ENCODE measurements around the gene MAP2. TPM values are rescaled to one million over a fixed set of nuclear protein-coding genes. Genes with fewer than 3 reads are reported as not detected.

The MAP2 gene
- total and polyA plus RNA-seq, 10 of the 15 experiments (the other 5 are each of a cell fraction or from before 2014, with no cell fraction given): 0.01 TPM; not detected in 9

DNA sequence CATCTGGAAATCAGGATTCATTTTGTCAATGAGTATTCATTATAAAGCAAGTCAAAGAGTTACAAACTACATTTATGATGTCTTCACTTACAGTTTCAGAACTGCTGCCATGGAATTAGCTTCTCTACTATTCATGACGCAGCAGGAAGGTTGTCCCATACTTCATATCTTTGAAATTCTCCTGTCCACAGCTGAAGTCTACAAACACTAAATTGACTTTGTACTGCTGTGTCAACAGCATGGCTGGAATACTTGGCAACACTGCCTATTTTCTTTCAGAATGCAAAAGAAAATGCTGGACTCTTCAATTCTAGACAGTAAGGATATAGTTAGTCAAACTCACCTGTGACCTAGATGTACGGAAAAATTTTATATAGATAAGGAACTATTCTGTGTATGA, 303.2 kb downstream of the MAP2 start:
- Histone ChIP-seq H3K27me3 (replicated peaks in 1 of 2; ENCODE audit: control insufficient read depth in 2 of 2, insufficient read depth in 2 of 2, low read length in 1 of 2) (no peaks in the 10 kb centered on the region), H3K9ac (ENCODE audit: control insufficient read depth, insufficient read depth, low read length) (no peak overlapping the region), H2AFZ (ENCODE audit: control insufficient read depth, low read depth, low read length) (no peak overlapping the region), H3K4me1 (ENCODE audit: control insufficient read depth, insufficient read depth, low read length) (no peaks in the 10 kb centered on the region), H3K9me3 (replicated peaks; ENCODE audit: control insufficient read depth, insufficient read depth, low read length) (no peaks in the 10 kb centered on the region), H3K27ac (ENCODE audit: control insufficient read depth, insufficient read depth) (no peak overlapping the region), H3K4me3 (no peak overlapping the region), H3K4me2 (ENCODE audit: control insufficient read depth, insufficient read depth) (no peak overlapping the region), H3K36me3 (ENCODE audit: control insufficient read depth in 2 of 2, insufficient read depth in 2 of 2, low read length in 1 of 2) (no peaks in the 10 kb centered on the region), H4K20me1 (ENCODE audit: control insufficient read depth, insufficient read depth) (no peaks in the 10 kb centered on the region), H3K79me2 (ENCODE audit: control insufficient read depth, insufficient read depth, low read length) (no peaks in the 10 kb centered on the region)
- ChIA-PET RAD21 (ENCODE audit: unreplicated experiment) (no interaction called here), CTCF (interaction anchor here (0.7 kb wide), 1 partner anchor 69 kb away, joined by 3 read pairs; no protein-coding TSS in a partner anchor), POLR2A (no interaction called here), SMC1A (ENCODE audit: uncharacterized antibody, unreplicated experiment) (interaction anchor here (0.8 kb wide), 2 partner anchors 18 to 21 kb away, joined by 3 read pairs; no protein-coding TSS in a partner anchor)
- no TSS peak for BruUV-seq (replicated peaks)
- in situ Hi-C loops (cut with MboI) (no loop called here), intact Hi-C loops (cut with micrococcal nuclease; ENCODE audit: unreplicated experiment) (no loop called here)
- WGBS (ENCODE audit: insufficient coverage, insufficient replicate concordance, low lambda C conversion rate, missing lambda C conversion rate): 19% methylated on average over 2 of the region's 2 CpGs
- DNase-seq (ENCODE audit: low read depth, low spot score): no peak
- ATAC-seq: no peak
- FAIRE-seq: no peak
- TF ChIP-seq, protein P1, sequence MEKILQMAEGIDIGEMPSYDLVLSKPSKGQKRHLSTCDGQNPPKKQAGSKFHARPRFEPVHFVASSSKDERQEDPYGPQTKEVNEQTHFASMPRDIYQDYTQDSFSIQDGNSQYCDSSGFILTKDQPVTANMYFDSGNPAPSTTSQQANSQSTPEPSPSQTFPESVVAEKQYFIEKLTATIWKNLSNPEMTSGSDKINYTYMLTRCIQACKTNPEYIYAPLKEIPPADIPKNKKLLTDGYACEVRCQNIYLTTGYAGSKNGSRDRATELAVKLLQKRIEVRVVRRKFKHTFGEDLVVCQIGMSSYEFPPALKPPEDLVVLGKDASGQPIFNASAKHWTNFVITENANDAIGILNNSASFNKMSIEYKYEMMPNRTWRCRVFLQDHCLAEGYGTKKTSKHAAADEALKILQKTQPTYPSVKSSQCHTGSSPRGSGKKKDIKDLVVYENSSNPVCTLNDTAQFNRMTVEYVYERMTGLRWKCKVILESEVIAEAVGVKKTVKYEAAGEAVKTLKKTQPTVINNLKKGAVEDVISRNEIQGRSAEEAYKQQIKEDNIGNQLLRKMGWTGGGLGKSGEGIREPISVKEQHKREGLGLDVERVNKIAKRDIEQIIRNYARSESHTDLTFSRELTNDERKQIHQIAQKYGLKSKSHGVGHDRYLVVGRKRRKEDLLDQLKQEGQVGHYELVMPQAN (conservative IDR thresholded peaks at IDR 0.05): no peak
- no peak for TF ChIP-seq RBBP5 (conservative IDR thresholded peaks at IDR 0.05)
- TF ChIP-seq, protein P2, sequence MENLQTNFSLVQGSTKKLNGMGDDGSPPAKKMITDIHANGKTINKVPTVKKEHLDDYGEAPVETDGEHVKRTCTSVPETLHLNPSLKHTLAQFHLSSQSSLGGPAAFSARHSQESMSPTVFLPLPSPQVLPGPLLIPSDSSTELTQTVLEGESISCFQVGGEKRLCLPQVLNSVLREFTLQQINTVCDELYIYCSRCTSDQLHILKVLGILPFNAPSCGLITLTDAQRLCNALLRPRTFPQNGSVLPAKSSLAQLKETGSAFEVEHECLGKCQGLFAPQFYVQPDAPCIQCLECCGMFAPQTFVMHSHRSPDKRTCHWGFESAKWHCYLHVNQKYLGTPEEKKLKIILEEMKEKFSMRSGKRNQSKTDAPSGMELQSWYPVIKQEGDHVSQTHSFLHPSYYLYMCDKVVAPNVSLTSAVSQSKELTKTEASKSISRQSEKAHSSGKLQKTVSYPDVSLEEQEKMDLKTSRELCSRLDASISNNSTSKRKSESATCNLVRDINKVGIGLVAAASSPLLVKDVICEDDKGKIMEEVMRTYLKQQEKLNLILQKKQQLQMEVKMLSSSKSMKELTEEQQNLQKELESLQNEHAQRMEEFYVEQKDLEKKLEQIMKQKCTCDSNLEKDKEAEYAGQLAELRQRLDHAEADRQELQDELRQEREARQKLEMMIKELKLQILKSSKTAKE (IDR thresholded peaks at IDR 0.05; ENCODE audit: low read depth, poor library complexity, severe bottlenecking): no peak
- no peak for TF ChIP-seq ATF7 (IDR thresholded peaks at IDR 0.05; ENCODE audit: low read depth)
- TF ChIP-seq, protein P3, sequence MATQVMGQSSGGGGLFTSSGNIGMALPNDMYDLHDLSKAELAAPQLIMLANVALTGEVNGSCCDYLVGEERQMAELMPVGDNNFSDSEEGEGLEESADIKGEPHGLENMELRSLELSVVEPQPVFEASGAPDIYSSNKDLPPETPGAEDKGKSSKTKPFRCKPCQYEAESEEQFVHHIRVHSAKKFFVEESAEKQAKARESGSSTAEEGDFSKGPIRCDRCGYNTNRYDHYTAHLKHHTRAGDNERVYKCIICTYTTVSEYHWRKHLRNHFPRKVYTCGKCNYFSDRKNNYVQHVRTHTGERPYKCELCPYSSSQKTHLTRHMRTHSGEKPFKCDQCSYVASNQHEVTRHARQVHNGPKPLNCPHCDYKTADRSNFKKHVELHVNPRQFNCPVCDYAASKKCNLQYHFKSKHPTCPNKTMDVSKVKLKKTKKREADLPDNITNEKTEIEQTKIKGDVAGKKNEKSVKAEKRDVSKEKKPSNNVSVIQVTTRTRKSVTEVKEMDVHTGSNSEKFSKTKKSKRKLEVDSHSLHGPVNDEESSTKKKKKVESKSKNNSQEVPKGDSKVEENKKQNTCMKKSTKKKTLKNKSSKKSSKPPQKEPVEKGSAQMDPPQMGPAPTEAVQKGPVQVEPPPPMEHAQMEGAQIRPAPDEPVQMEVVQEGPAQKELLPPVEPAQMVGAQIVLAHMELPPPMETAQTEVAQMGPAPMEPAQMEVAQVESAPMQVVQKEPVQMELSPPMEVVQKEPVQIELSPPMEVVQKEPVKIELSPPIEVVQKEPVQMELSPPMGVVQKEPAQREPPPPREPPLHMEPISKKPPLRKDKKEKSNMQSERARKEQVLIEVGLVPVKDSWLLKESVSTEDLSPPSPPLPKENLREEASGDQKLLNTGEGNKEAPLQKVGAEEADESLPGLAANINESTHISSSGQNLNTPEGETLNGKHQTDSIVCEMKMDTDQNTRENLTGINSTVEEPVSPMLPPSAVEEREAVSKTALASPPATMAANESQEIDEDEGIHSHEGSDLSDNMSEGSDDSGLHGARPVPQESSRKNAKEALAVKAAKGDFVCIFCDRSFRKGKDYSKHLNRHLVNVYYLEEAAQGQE (IDR thresholded peaks at IDR 0.05; ENCODE audit: low read depth, low read length): no peak
- TF ChIP-seq, protein P4, sequence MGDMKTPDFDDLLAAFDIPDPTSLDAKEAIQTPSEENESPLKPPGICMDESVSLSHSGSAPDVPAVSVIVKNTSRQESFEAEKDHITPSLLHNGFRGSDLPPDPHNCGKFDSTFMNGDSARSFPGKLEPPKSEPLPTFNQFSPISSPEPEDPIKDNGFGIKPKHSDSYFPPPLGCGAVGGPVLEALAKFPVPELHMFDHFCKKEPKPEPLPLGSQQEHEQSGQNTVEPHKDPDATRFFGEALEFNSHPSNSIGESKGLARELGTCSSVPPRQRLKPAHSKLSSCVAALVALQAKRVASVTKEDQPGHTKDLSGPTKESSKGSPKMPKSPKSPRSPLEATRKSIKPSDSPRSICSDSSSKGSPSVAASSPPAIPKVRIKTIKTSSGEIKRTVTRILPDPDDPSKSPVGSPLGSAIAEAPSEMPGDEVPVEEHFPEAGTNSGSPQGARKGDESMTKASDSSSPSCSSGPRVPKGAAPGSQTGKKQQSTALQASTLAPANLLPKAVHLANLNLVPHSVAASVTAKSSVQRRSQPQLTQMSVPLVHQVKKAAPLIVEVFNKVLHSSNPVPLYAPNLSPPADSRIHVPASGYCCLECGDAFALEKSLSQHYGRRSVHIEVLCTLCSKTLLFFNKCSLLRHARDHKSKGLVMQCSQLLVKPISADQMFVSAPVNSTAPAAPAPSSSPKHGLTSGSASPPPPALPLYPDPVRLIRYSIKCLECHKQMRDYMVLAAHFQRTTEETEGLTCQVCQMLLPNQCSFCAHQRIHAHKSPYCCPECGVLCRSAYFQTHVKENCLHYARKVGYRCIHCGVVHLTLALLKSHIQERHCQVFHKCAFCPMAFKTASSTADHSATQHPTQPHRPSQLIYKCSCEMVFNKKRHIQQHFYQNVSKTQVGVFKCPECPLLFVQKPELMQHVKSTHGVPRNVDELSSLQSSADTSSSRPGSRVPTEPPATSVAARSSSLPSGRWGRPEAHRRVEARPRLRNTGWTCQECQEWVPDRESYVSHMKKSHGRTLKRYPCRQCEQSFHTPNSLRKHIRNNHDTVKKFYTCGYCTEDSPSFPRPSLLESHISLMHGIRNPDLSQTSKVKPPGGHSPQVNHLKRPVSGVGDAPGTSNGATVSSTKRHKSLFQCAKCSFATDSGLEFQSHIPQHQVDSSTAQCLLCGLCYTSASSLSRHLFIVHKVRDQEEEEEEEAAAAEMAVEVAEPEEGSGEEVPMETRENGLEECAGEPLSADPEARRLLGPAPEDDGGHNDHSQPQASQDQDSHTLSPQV (IDR thresholded peaks at IDR 0.05): no peak
- no peak for TF ChIP-seq MYC (IDR thresholded peaks at IDR 0.05; ENCODE audit: insufficient read depth, insufficient read length, insufficient replicate concordance, low read length, severe bottlenecking)
- TF ChIP-seq CHD2 (IDR thresholded peaks at IDR 0.05; ENCODE audit: borderline replicate concordance, low read depth, low read length): no peak
- no peak for TF ChIP-seq BHLHE40 (IDR thresholded peaks at IDR 0.05; ENCODE audit: borderline replicate concordance in 1 of 2, low read depth in 2 of 2, low read length in 1 of 2)
- TF ChIP-seq RAD21 (IDR thresholded peaks at IDR 0.05; ENCODE audit: insufficient read depth, low read depth, low read length): no peak
- no peak for TF ChIP-seq SREBF2 (IDR thresholded peaks at IDR 0.05; ENCODE audit: low read length)
- no peak for TF ChIP-seq RCOR1 (conservative IDR thresholded peaks at IDR 0.05; ENCODE audit: low read depth, low read length)

Measured in GM12878 (cell line).